BJ (cell line): ENCODE measurements around the gene RAI14. TPM values are rescaled to one million over a fixed set of nuclear protein-coding genes. Genes with fewer than 3 reads are reported as not detected.
"Not testable (repeated sequence)": the region's sequence is repeated elsewhere in the genome, so short reads cannot be mapped to it uniquely, and the experiment has no call there.

ENCODE experiments used
- CTCF ChIA-PET: fragments of 350-600 bp; formaldehyde crosslinking; extraction: SDS; loops from one replicate; lab custom pipeline; 2021; ENCODE audit warnings: antibody characterized with exemption, inconsistent platforms; lab: Yijun Ruan, JAX
- POLR2A ChIA-PET: fragments of 300-600 bp; sonication (Branson Sonifier 250); formaldehyde crosslinking; extraction: SDS; loops from one replicate; lab custom pipeline; 2021; ENCODE audit warnings: antibody characterized with exemption; lab: Charles Lee
- DNase-seq: peaks from one replicate; pipeline ENCODE4 v3.0.0-alpha.2; 2011; ENCODE audit warnings: low read depth
- H3K27me3 ChIP-seq: 2 replicates; pipeline ENCODE4 v1.6.0; 2011; ENCODE audit warnings: low read length; ENCODE audit not compliant: control insufficient read depth, insufficient read depth
- H3K36me3 ChIP-seq: 2 replicates; pipeline ENCODE4 v1.5.1; 2011; ENCODE audit warnings: low read length; ENCODE audit not compliant: control insufficient read depth, insufficient read depth
- H3K4me3 ChIP-seq: 2 replicates; pipeline ENCODE4 v1.5.1; 2011; ENCODE audit warnings: low read depth, mild to moderate bottlenecking, control low read depth, low read length
- polyA plus RNA-seq: library from polyadenylated mRNA; depleted of rRNA; stranded (reverse); fragments of >200 nt; gene quantifications from 2 replicates; pipeline ENCODE4 v1.2.3, GENCODE V29; 2011
- TF ChIP-seq, protein P1 (sequence below): IDR thresholded peaks from 2 replicates; pipeline ENCODE4 v1.5.1; 2011; ENCODE audit warnings: low read depth, mild to moderate bottlenecking, control low read depth, inconsistent platforms, low read length, moderate library complexity; ENCODE audit not compliant: insufficient read depth

The RAI14 gene
- polyA plus RNA-seq, 1 experiment: 183 TPM

DNA sequence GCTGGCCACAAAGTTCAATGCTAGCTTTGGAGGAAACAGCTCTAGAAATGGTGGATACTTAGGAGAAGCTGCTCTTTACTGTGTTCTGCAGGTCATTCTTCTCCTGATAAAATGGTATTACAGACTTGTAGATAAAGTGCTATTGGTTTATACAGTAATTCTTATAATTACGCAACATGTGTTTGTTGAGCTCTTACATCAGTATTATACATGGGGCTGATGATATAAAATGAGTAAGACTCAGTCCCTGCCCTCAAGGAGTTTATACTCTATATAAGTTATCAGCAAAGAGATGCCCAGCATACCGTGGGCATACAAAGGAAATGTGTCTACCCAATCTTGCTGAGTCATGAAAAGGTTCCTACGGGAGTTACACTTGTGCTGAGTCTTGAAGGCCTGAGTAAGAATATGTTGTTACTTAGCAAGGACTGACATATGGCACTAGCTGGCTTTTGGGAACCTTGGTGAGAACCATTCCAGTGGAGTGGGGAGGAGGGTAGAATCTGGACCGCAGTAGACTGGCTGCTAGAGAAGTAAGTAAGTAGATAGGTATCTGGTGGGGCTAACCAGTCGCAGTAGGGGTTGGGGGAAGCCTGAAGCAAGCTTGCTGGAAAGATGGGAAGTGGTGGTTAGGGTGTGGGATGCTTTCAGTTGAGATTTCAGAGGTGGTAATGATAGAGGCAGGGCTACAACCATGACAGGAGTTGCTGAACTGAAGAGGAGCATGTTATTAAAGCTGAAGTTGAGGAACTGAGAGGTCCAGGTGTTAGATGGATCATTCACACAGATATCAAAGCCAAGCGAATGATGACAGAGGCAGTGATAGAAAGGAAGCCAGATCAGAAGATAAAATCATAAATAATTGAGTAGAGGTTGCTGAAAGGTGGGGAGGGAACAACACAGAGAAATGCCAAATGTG is 171.7 kb downstream of the RAI14 start:
- ChIA-PET POLR2A (no interaction called here), CTCF (interaction anchor here (1.4 to 2.1 kb wide), 2 partner anchors 70 to 342 kb away, joined by 5 to 7 read pairs; no protein-coding TSS in a partner anchor)
- peaks cover 39% of the 10 kb centered on the region for H3K36me3 ChIP-seq
- H3K27me3 ChIP-seq: no peaks in the 10 kb centered on the region
- no peak for DNase-seq
- H3K4me3 ChIP-seq: no peak overlapping the region
- TF ChIP-seq, protein P1, sequence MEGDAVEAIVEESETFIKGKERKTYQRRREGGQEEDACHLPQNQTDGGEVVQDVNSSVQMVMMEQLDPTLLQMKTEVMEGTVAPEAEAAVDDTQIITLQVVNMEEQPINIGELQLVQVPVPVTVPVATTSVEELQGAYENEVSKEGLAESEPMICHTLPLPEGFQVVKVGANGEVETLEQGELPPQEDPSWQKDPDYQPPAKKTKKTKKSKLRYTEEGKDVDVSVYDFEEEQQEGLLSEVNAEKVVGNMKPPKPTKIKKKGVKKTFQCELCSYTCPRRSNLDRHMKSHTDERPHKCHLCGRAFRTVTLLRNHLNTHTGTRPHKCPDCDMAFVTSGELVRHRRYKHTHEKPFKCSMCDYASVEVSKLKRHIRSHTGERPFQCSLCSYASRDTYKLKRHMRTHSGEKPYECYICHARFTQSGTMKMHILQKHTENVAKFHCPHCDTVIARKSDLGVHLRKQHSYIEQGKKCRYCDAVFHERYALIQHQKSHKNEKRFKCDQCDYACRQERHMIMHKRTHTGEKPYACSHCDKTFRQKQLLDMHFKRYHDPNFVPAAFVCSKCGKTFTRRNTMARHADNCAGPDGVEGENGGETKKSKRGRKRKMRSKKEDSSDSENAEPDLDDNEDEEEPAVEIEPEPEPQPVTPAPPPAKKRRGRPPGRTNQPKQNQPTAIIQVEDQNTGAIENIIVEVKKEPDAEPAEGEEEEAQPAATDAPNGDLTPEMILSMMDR: no peak

DNA sequence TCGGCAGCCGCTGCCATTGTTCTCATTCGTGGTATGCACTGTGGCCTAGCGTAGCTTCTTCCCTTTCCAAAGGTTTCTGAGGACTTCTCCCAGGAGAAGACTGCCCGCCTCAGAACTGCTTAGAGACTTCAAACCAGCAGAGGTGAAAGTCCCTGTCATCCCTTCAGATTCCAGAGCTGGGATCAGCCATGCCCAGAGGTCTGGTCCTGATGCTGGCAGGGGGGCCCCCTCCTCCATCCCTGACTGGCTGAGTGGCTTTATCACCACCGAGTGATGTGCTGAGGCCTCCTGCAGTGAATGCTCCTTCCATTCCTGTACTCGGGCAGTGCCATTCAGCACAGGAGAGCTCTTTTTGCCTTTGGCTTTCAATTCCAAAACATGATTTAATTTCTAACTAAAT is 174.7 kb downstream of the RAI14 start:
- peaks cover 23% of the 10 kb centered on the region for H3K36me3 ChIP-seq
- H3K4me3 ChIP-seq, POLR2A ChIA-PET, H3K27me3 ChIP-seq, DNase-seq: not testable (repeated sequence)
- CTCF ChIA-PET: interaction anchor here (1.8 kb wide), 1 partner anchor 13 kb away, joined by 4 read pairs; no protein-coding TSS in a partner anchor

DNA sequence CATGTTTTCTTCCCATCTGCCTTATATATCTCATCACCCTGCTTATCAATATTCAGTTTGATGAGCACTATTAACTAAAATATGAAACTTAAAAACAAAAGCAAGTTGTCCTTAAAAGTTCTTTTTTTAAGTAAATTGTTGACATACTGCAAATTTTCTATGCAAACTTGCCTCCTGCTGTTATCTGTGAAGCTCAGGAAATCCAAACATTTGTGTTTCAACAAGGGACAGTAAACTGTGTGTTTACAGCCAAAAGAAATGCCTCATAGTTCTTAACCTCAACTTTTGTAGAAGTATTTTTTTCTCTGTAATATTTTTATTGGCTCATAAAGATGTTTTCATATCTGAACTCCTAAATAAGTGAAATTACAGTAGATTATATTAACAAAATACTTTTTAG is 175.2 kb downstream of the RAI14 start:
- ChIA-PET CTCF (no interaction called here), POLR2A (no interaction called here)
- TF ChIP-seq, protein P1: no peak
- Histone ChIP-seq H3K36me3 (peaks cover 23% of the 10 kb centered on the region), H3K4me3 (no peak overlapping the region), H3K27me3 (no peaks in the 10 kb centered on the region)
- DNase-seq: no peak

DNA sequence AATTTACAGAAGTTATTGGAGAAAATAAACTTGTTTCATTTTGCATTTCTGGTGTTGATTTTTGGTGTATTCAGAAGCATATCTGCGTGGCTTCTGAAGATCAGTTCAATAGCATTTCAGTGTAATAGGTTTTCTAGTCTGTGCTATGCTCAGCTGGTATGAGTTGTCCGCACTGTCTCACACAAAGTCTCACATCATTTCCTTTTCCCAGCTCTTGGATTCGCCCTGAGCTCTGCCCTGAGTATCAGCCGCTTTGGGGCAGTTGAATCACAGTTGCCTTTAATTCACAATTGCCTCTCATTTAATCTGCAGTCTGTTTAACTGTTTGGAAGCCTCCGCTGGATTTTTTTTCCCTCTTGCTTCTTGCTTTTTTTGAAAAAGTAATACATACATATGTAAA is 176.4 kb downstream of the RAI14 start:
- TF ChIP-seq, protein P1: no peak
- H3K27me3 ChIP-seq: no peaks in the 10 kb centered on the region
- ChIA-PET POLR2A (no interaction called here), CTCF (interaction anchor here (1.3 kb wide), 1 partner anchor 20 kb away, joined by 3 read pairs; no protein-coding TSS in a partner anchor)
- no peak for DNase-seq
- peaks cover 14% of the 10 kb centered on the region for H3K36me3 ChIP-seq
- H3K4me3 ChIP-seq: no peak overlapping the region

DNA sequence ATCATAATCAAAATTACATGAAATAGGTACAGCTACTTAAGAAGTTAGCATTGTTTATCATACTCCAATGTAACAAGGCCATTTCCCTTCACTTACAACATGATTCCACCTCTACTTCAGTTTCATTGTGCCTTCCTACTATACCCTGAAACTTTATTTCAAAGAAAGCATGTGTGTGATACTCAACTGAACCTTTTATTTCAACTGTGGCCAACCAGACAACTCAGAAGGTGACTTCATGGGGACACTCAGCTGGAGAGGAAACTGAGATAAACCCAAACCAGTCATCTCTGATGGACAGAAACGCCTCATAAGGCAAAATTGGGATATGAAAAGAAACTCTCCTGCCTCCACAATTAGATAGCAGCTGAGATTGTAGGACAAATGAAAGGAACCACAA is 177.0 kb downstream of the RAI14 start:
- Histone ChIP-seq H3K36me3 (peaks cover 14% of the 10 kb centered on the region), H3K4me3 (no peak overlapping the region), H3K27me3 (no peaks in the 10 kb centered on the region)
- ChIA-PET CTCF (interaction anchor here (1.3 kb wide), 1 partner anchor 20 kb away, joined by 3 read pairs; no protein-coding TSS in a partner anchor), POLR2A (no interaction called here)
- no peak for DNase-seq
- TF ChIP-seq, protein P1: no peak
